ENCODE measurements around the gene CALML3.

Gene CALML3

DNA sequence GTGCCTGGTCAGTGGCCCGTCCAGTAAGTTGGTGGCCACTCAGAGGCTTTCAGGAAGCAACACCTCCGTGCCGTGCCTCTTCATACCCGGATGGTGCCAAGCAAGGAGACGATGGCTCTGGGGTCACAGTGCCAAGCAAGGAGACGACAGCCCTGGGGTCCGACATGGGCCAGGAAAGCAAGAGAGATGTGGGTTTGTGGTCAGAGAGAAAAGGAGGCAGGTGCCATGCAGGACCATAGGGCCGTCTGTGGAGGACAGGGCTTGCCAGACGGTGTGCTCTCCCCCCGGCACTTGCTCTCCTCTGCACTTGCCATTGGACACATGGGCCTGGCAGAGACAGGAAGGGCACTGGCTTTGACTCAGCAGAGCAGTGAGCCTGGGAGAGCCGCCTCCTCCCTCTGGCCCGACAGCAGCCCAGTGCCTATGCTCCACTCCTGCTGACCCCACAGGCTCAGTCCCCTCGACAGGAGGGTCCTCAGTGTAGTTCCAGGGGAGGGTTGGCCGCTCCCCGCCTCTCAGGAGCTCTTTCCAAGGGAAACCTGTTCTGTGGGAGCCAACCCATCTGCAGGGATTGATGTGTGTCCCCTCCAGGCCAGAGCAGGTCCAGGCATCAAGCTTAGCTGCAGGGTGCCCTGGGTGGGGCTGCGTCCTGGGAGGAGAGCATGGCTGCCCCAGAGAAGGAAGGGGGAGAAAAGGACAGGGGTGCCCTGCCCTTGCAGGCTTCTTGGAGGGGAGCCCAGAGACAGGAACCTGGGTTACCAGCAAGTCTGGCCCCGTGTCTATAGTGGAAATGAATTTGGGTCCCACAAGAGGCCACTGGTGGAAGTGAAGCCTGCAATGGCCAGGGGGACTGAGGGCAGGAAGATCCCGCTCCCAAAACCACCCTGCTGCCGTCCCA is 17.8 kb upstream of the CALML3 start:
- ChIA-PET CTCF (interaction anchor here (0.6 kb wide), 1 partner anchor 49 kb away, joined by 3 read pairs; no protein-coding TSS in a partner anchor), POLR2A (ENCODE audit: low non-redundant PET) (no interaction called here)
- TF ChIP-seq, protein P1, sequence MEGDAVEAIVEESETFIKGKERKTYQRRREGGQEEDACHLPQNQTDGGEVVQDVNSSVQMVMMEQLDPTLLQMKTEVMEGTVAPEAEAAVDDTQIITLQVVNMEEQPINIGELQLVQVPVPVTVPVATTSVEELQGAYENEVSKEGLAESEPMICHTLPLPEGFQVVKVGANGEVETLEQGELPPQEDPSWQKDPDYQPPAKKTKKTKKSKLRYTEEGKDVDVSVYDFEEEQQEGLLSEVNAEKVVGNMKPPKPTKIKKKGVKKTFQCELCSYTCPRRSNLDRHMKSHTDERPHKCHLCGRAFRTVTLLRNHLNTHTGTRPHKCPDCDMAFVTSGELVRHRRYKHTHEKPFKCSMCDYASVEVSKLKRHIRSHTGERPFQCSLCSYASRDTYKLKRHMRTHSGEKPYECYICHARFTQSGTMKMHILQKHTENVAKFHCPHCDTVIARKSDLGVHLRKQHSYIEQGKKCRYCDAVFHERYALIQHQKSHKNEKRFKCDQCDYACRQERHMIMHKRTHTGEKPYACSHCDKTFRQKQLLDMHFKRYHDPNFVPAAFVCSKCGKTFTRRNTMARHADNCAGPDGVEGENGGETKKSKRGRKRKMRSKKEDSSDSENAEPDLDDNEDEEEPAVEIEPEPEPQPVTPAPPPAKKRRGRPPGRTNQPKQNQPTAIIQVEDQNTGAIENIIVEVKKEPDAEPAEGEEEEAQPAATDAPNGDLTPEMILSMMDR (conservative IDR thresholded peaks at IDR 0.05; ENCODE audit: low read depth): no peak
- H3K27ac ChIP-seq: peak overlapping the region; percentile 69
- DNase-seq (ENCODE audit: low spot score): no peak

DNA sequence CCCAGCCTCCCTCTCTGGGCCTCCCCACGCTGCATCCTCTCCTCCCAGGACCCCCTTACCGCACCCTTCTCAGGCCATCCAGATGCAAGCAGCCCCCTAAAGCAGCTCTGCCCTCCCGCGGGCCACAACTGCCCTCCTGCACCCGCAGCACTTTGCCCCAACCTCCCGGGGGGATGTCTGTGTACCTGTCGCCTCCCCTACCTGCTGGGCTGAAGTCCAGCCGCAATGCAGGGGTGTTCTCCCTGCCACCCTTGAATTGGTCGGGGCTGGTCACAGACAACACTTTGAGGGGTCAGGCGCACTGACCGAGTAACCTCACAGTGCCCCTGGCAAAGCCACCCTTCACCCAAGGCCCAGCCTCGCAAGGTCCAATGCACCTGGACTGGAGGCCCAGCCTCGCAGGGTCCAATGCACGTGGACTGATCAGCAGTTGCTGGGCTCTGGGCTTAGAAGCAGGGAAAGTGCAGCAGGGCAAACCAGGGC is 17.1 kb upstream of the CALML3 start:
- DNase-seq (ENCODE audit: low spot score): no peak
- ChIA-PET POLR2A (ENCODE audit: low non-redundant PET) (no interaction called here), CTCF (no interaction called here)
- peak overlapping the region; percentile 69 for H3K27ac ChIP-seq
- TF ChIP-seq, protein P1 (conservative IDR thresholded peaks at IDR 0.05; ENCODE audit: low read depth): no peak

DNA sequence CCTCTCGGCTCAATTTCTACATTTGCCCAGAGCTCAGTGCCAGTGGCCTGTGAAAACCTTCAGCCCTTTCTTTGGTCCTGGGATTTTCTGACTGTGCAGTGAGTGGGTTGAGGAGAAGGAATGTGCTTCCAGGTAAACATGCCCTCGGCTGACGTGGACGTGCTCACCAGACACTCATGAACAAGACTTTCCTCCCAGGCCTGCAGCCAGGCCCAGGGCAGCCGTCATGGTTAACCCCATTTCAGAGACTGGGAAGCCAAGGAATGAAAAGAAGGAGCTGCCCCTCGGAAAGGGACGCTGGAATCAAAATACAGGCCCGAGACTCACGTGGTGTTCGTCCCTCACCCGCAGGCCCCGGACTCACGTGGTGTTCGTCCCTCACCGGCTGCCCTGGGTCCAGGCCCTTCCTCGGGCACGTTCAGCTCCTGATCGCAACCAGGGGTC is 16.6 kb upstream of the CALML3 start:
- POLR2A ChIA-PET (ENCODE audit: low non-redundant PET): no interaction called here
- peak overlapping the region; percentile 69 for H3K27ac ChIP-seq
- no peak for DNase-seq (ENCODE audit: low spot score)
- TF ChIP-seq, protein P1 (conservative IDR thresholded peaks at IDR 0.05; ENCODE audit: low read depth): no peak
- CTCF ChIA-PET: interaction anchor here (0.6 kb wide), 1 partner anchor 30 kb away, joined by 5 read pairs; no protein-coding TSS in a partner anchor

DNA sequence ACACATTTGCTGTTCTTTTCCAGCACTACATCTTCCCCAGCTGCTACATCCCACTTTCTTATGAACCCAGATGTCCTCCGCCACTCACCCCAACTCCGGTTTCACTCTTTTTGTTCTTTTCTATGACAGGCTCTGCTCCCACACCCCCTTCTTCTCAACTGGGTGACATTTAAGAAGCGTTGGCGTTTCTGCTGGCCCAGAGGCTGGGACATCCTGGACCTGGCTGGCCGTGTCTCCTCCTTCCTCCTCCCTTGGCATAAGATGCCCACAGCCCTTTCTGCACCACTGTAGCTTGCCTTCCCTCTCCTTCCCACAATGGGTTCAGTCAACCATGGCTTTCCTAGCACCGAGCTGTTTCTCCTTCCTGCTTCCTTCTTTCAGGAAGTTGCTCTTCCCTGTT is 16.0 kb upstream of the CALML3 start:
- TF ChIP-seq, protein P1 (conservative IDR thresholded peaks at IDR 0.05; ENCODE audit: low read depth): no peak
- CTCF ChIA-PET: interaction anchor here (0.6 kb wide), 1 partner anchor 29 kb away, joined by 5 read pairs; no protein-coding TSS in a partner anchor
- POLR2A ChIA-PET (ENCODE audit: low non-redundant PET): no interaction called here
- H3K27ac ChIP-seq: no peak overlapping the region
- no peak for DNase-seq (ENCODE audit: low spot score)

DNA sequence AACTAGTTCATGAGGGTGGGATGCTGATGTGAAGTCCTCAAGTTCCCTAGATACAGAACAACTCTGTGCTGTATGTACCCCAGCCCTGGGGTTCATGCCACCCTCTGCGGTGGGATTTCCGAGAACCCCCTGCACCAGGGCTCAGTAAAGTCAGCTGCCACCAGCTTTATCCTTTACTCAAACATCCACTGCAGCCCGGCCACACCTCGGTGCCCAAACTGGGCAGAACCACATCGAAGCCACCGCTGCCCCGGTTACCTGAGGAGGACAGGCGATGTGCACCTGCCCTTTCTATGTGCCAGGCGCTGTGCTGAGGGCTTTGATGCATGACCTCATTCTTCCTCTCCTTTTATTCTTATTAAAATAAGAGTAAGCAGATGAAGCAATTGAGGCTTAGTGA is 15.5 kb upstream of the CALML3 start:
- TF ChIP-seq, protein P1 (conservative IDR thresholded peaks at IDR 0.05; ENCODE audit: low read depth): no peak
- ChIA-PET CTCF (no interaction called here), POLR2A (ENCODE audit: low non-redundant PET) (no interaction called here)
- H3K27ac ChIP-seq: no peak overlapping the region
- no peak for DNase-seq (ENCODE audit: low spot score)

DNA sequence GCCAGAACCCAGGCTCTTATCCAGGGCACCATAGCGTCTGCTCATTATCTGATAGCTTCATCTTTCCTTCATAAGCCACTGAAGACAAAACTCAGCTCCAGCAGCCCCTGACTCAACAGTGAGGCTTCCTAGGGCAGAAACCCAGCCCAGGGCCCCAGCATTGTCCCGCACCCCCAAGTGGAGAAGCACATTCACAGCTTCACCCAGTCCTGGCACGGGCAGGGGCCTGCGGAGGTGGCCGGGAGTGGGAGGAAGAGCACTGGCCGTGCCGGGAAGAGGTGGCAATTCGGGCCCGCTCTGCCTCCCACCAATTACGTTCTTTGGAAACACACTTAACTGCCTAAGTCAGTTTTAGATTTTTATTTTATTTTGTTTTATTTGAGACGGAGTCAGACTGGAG is 15.1 kb upstream of the CALML3 start:
- CTCF ChIA-PET: no interaction called here
- TF ChIP-seq, protein P1 (conservative IDR thresholded peaks at IDR 0.05; ENCODE audit: low read depth): no peak
- DNase-seq (ENCODE audit: low spot score): no peak
- POLR2A ChIA-PET (ENCODE audit: low non-redundant PET): no interaction called here
- no peak overlapping the region for H3K27ac ChIP-seq

Data from RWPE1 (cell line).